Measurements from ENCODE around the gene PPP2R1B. TPM values are rescaled to one million over a fixed set of nuclear protein-coding genes. Genes with fewer than 3 reads are reported as not detected.

Gene PPP2R1B
- total and polyA plus RNA-seq, 7 donors = 9.0 to 17.8 (median 14.9) TPM

GRCh38 chr11:111739299-111739698 lies 26.9 kb downstream of the PPP2R1B start:
- no peak for DNase-seq
- H3K4me1 ChIP-seq = peaks cover 0 to 42% (median 42%) of the 10 kb centered on the region in 4 donors
- intact Hi-C loops (cut with DNase I) = no loop called here
- TF ChIP-seq CTCF (IDR thresholded peaks at IDR 0.05) (no peak), EP300 (IDR thresholded peaks at IDR 0.05) (no peak), POLR2A (IDR thresholded peaks at IDR 0.05) (no peak), POLR2AphosphoS5 (IDR thresholded peaks at IDR 0.05) (no peak)
- peaks cover 0 to 46% (median 15%) of the 10 kb centered on the region in 4 donors for H3K36me3 ChIP-seq
- peak overlapping the region in 3 of 4 donors; percentile 89 to 96 (median 94) for H3K27ac ChIP-seq
- H3K4me3 ChIP-seq = no peak overlapping the region
- H3K27me3 ChIP-seq = no peaks in the 10 kb centered on the region
- WGBS, 2 donors = 97 to 98% methylated on average over 2 of the region's 2 CpGs
- no peaks in the 10 kb centered on the region for H3K9me3 ChIP-seq

- peak overlapping the region; percentile 89 to 96 (median 92) for H3K27ac ChIP-seq
- WGBS, 2 donors = 81 to 83% methylated on average over 14 of the region's 14 CpGs
Observed at GRCh38 chr11:111737444-111738210, 28.6 kb downstream of the PPP2R1B start.

GRCh38 chr11:111736621-111737443 lies 29.4 kb downstream of the PPP2R1B start:
- H3K9me3 ChIP-seq = no peaks in the 10 kb centered on the region
- peaks cover 0 to 67% (median 65%) of the 10 kb centered on the region in 4 donors for H3K4me1 ChIP-seq
- 84 to 90% methylated on average over 15 of the region's 15 CpGs for WGBS, 2 donors
- peaks cover 0 to 21% (median 6%) of the 10 kb centered on the region in 4 donors for H3K36me3 ChIP-seq
- H3K27me3 ChIP-seq = no peaks in the 10 kb centered on the region
- TF ChIP-seq EP300 (IDR thresholded peaks at IDR 0.05) = no peak
- no peak for TF ChIP-seq CTCF (IDR thresholded peaks at IDR 0.05)
- no peak for TF ChIP-seq POLR2A (IDR thresholded peaks at IDR 0.05)
- TF ChIP-seq POLR2AphosphoS5 (IDR thresholded peaks at IDR 0.05) = no peak
- no peak overlapping the region for H3K4me3 ChIP-seq
- peak overlapping the region; percentile 89 to 96 (median 92) for H3K27ac ChIP-seq
- intact Hi-C loops (cut with DNase I) = no loop called here
- no peak for DNase-seq

More at GRCh38 chr11:111737444-111738210, 28.6 kb downstream of the PPP2R1B start:
- intact Hi-C loops (cut with DNase I) = no loop called here
- no peaks in the 10 kb centered on the region for H3K9me3 ChIP-seq
- H3K36me3 ChIP-seq = peaks cover 0 to 29% (median 8%) of the 10 kb centered on the region in 4 donors
- TF ChIP-seq EP300 (IDR thresholded peaks at IDR 0.05) (peak in 1 of 4 donors; percentile 8), POLR2AphosphoS5 (IDR thresholded peaks at IDR 0.05) (peak; percentile 12 to 41 (median 30)), POLR2A (IDR thresholded peaks at IDR 0.05) (no peak)
- H3K27me3 ChIP-seq = no peaks in the 10 kb centered on the region
- DNase-seq = peak; percentile 77
- H3K4me3 ChIP-seq = no peak overlapping the region
- H3K4me1 ChIP-seq = peaks cover 0 to 59% (median 58%) of the 10 kb centered on the region in 4 donors

GRCh38 chr11:111736181-111736590 lies 30.0 kb downstream of the PPP2R1B start:
- peaks cover 0 to 14% (median 3%) of the 10 kb centered on the region in 4 donors for H3K36me3 ChIP-seq
- no peak for DNase-seq
- WGBS, 2 donors = 80 to 84% methylated on average over 11 of the region's 11 CpGs
- H3K27ac ChIP-seq = peak overlapping the region; percentile 89 to 96 (median 92)
- H3K4me1 ChIP-seq = peaks cover 0 to 73% (median 67%) of the 10 kb centered on the region in 4 donors
- TF ChIP-seq POLR2A (IDR thresholded peaks at IDR 0.05) = no peak
- no peak for TF ChIP-seq CTCF (IDR thresholded peaks at IDR 0.05)
- TF ChIP-seq POLR2AphosphoS5 (IDR thresholded peaks at IDR 0.05) = no peak
- TF ChIP-seq EP300 (IDR thresholded peaks at IDR 0.05) = no peak
- intact Hi-C loops (cut with DNase I) = no loop called here
- no peaks in the 10 kb centered on the region for H3K27me3 ChIP-seq
- H3K9me3 ChIP-seq = no peaks in the 10 kb centered on the region
- H3K4me3 ChIP-seq = no peak overlapping the region
